ENCODE results near the gene ACTN3.
"Not testable (repeated sequence)": the region's sequence is repeated elsewhere in the genome, so short reads cannot be mapped to it uniquely, and the experiment has no call there.

Gene ACTN3

GRCh38 chr11:66567787-66568123, 21.1 kb downstream of the ACTN3 start:
- no peak for DNase-seq

- peak; percentile 57 for DNase-seq
Observed at GRCh38 chr11:66568124-66568916, 21.6 kb downstream of the ACTN3 start, which contains the start of gene CTSF. Gene CTSF, minus strand, starts transcription at chr11:66568606. Its CDS starts 120 bp downstream, at chr11:66568486.

- DNase-seq: no peak
Observed at GRCh38 chr11:66569076-66569475, 22.4 kb downstream of the ACTN3 start.

- no peak for DNase-seq
Observed at GRCh38 chr11:66570079-66570849, 23.6 kb downstream of the ACTN3 start.

GRCh38 chr11:66570850-66571180, 24.1 kb downstream of the ACTN3 start:
- DNase-seq: no peak

GRCh38 chr11:66579017-66579606, 32.4 kb downstream of the ACTN3 start:
- DNase-seq: peak; percentile 25

- DNase-seq: no peak
Observed at GRCh38 chr11:66580803-66581202, 34.1 kb downstream of the ACTN3 start.

- DNase-seq: no peak
Observed at GRCh38 chr11:66581261-66581660, 34.6 kb downstream of the ACTN3 start.

GRCh38 chr11:66582565-66583147, 36.0 kb downstream of the ACTN3 start:
- DNase-seq: not testable (repeated sequence)

- not testable (repeated sequence) for DNase-seq
Observed at GRCh38 chr11:66585447-66585846, 38.7 kb downstream of the ACTN3 start.

GRCh38 chr11:66586136-66586535, 39.4 kb downstream of the ACTN3 start:
- DNase-seq: no peak

GRCh38 chr11:66589315-66589714, 42.6 kb downstream of the ACTN3 start:
- DNase-seq: not testable (repeated sequence)

- no peak for DNase-seq
Observed at GRCh38 chr11:66589996-66590675, 43.4 kb downstream of the ACTN3 start.

GRCh38 chr11:66591175-66591574, 44.5 kb downstream of the ACTN3 start:
- no peak for DNase-seq

GRCh38 chr11:66592457-66593302, 46.0 kb downstream of the ACTN3 start, which contains the start of the genes CCDC87 and CCS:
Gene CCDC87, minus strand, starts transcription at chr11:66593063. Its CDS starts 48 bp downstream, at chr11:66593015.
Gene CCS, plus strand, starts transcription at chr11:66593185. Its CDS starts 77 bp downstream, at chr11:66593262.
- peak; percentile 86 for DNase-seq

- no peak for DNase-seq
Observed at GRCh38 chr11:66593303-66593635, 46.6 kb downstream of the ACTN3 start.

- DNase-seq: no peak
Observed at GRCh38 chr11:66593650-66594049, 46.9 kb downstream of the ACTN3 start.

- peak; percentile 70 for DNase-seq
Observed at GRCh38 chr11:66595245-66595904, 48.7 kb downstream of the ACTN3 start.

- DNase-seq: no peak
Observed at GRCh38 chr11:66598993-66599392, 52.3 kb downstream of the ACTN3 start.

- DNase-seq: no peak
Observed at GRCh38 chr11:66600219-66600618, 53.5 kb downstream of the ACTN3 start.

GRCh38 chr11:66600631-66601233, 54.0 kb downstream of the ACTN3 start:
- DNase-seq: no peak
